HG02981 (cell line): ENCODE measurements around the gene IVL.

Experiments
- ATAC-seq: cut with Tn5 transposase; IDR thresholded peaks from one replicate; pipeline ENCODE4 v1.9.1; 2021; ENCODE audit warnings: mild to moderate bottlenecking, moderate library complexity; ENCODE audit not compliant: unreplicated experiment

Gene IVL

DNA sequence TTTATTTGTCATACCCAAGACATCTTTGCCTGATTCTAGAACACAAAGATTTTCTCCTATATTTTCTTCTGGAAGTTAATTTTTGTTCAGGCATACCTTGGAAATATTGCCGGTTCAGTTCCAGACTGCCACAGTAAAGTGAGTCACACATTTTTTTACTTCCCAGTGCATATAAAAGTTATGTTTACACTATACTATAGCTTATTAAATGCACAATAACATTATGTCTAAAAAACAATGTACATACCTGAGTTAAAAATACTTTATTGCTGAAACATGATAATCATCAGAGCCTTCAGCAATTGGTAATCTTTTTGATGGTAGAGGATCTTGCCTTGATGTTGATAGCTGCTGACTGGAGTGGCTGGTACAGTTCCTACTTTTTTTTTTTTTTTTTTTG, 20.2 kb upstream of the IVL start:
- ATAC-seq, result no peak

DNA sequence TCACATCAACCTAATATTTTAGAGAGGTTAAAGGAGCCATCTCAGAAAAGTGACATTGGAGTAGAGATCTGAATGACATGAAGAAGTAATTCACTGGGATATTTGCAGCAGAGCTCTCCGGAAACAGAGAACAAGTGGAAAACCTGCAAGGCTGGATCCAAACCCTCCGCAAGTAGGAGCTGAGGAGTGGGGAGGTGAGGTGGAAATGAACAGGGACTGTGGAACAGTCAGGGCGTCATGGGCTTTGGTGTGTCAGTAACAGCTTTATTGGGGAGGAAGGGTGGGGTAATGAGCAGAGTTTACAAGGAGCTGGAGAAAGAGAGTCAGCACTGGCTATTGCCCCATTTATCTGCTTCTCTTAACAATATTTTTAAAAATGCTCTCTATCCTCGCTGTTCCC, 9.3 kb upstream of the IVL start:
- no peak for ATAC-seq

DNA sequence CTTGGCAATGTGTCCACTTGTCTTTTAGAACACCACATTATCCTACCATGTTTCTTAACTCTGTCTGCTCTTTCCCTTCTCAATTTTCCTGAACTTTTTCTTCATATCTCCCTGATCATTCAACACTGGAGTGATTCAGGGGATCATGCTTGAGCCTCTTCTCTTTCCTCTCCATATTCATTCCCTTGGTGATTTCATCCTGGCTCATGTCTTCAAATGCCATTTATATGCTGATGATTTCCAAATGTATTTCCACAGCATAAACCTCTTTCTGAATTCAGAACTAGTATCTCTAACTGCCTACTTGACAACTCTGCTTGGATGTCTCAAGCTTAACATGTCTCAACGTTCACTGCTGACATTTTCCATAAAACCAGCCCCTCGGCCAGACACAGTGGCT, 8.5 kb upstream of the IVL start:
- ATAC-seq, result no peak

DNA sequence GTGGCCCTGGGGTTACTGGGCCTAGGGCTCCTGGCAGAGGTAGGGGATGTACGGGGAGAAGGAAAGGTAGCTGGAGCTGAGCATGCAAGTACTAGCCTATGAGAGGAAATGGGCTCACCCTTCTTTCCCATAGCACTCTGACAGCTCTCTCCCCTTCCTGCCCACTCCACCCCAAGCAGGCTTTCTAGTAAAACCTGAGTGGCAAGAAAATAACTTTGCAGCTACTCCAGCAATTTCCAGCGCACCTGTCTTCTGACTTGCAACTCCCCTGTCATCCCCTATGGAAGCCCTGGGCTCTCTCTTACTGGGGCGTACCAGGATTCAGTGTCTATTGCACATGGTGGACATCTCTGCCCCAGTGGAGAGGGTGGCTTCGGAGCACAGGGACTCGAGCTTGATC, 6.7 kb upstream of the IVL start:
- ATAC-seq, result no peak

DNA sequence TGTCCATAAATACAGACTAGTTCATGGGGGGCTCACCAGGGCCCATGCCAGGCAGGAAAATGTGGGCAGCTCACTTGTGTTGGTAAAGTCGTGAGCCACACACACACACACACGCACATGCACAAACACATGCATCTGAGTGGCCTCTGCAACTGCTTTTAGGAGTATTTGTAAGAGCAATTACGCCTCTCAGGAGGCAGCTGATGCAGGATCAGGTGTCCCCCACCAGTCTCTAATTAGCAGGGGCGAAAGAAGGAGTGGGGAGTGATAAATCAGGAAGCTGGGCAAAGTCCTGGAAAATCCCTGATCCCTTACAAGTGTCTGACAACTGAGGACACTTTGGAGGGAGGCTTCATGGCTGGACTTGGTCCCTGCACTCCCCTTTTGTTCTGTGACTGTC, 5.7 kb upstream of the IVL start:
- ATAC-seq, result no peak

DNA sequence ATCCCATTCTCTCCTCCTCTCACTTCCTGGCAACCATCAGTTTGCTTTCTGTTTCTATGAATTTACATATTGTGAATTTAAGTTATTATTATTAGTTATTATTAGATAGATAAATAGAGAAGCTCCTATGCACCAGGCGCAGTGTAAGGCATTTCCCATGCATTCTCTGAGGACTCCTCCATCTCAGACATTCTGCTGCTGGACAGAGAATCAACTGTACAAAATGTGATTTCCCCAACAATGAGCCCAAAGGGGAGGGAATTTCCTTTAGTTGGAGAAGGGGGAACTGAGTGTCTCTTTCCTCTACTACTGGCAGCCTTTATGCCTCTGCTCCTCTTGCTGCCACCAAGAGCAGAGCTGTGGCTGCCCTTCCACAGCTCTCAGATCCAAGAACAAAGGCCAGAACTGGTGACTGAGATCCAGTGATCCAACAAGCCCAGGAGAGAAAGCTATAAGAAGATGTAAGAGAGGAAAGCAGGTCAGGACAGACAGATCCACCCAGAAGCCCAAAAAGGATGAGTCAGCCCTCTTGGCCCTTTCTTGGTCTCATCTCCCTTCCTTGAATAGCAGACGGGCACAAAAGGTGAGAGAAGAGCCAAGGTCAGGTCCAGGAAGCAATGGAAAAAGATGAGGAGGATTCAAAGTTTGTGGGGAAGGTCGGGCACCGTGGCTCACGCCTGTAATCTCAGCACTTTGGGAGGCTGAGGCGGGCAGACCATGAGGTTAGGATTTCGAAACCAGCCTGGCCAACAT, 3.5 kb upstream of the IVL start:
- ATAC-seq, result no peak

DNA sequence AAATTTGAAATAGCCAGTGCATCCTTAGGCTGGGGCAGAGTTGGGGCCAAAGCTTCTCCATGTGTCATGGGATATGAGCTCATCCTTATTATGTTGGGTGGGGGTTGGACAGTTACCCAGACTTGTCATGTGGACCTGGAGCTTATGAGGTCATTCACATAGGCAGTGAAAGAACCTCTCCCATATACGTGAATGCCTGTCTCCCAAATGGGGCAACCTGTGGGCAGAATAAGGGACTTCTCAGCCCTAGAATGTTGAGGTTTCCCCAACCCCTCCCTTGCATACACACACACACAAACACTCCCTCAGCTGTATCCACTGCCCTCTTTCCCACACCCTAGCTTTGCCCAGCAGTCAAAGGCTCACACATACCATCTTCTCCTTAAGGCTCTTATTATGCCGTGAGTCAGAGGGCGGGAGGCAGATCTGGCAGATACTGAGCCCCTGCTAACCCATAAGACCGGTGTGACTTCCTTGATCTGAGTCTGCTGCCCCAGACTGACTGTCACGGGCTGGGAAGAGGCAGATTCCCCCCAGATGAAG, 2.3 kb upstream of the IVL start:
- no peak for ATAC-seq

DNA sequence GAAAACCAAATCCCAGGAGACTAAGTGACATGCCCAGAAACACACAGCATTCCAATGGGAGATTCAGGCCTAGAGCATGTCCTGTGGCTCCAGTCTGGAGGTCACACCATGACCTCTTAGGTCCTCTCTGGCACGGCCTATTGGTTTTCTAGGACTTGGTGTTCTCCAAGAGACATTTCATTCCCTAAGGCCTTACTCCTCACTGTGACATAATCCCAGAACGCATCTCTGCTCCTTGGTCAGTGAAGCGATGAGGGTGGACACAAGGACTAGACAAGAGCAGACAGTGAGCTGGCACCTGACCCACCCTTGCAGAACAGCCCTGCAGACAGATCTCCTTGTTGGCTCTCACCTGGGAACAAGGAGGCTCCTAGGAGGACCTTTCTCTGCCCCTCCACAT, 860 bp downstream of the IVL start:
- no peak for ATAC-seq

DNA sequence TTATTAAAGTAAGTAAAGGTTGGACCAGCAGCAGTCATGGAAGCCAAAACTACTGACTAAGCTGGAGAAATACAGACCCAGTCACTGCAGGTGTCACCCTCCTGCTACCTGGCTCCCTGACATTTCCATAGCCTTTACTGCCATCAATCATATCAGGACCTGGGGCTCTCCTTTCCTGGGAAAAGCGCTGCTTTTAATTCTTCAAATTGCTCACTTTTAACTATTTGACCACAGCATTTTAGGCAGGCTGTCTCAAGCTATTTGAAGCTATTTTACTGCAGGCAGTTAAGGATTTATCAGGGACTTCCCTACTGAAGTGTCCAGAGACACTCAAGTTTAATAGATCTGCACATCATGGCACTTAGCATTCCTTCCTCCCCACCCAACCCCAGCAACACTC, 4.1 kb downstream of the IVL start:
- ATAC-seq, result no peak

DNA sequence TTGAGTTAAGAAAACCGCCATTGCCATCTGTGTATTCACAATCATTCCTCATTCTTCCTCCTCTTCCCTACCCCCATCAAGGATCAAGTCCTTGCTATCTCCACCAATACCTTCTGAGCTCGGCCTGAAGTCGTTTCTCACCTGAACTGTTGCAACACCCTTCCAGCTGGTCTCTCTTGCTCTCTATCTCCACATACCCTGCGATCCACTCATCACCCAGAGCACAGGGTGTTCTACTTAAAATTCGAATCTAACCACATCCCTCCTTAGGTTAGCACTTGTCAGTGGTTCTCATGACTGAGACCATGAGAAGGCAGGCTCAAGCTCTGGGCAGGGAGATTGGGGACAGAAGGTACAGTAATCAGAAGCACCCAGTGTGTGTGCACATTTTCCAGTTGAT, 4.6 kb downstream of the IVL start:
- no peak for ATAC-seq

DNA sequence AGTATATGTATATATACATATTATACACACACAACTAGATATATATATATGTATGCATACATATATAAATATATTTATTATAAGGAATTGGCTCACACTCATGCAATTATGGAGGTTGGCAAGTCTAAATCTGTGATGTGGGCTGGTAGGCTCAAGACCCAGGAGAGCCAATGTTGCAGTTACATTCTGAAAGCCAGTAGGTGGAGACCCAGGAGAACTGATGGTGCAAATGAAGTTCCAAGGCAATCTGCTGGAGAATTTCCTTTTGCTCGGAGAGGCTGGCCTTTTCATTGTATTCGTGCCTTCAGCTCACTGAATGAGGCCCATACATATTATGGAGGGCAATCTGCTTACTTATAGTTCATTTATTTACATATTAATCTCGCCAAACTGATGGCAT, 9.4 kb downstream of the IVL start:
- no peak for ATAC-seq

DNA sequence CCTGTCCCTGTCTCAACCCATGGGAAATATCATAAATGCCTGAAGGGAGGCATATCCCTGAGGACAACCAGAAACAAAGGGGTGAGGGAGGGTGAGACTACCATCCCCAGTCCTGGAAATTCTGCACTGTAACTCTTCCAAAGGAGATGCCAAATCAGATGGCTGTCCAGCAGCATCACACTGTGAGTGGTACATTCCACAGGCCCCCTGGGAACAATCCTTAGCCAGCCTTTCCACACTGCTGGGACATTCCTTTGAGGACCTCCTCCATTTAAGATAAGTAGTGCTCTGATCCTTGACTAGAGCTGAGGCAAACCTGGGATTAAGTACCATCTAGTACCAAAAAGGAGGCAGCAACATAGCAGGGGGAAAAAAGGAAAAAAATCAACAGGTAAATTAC, 10.7 kb downstream of the IVL start:
- ATAC-seq, result no peak

DNA sequence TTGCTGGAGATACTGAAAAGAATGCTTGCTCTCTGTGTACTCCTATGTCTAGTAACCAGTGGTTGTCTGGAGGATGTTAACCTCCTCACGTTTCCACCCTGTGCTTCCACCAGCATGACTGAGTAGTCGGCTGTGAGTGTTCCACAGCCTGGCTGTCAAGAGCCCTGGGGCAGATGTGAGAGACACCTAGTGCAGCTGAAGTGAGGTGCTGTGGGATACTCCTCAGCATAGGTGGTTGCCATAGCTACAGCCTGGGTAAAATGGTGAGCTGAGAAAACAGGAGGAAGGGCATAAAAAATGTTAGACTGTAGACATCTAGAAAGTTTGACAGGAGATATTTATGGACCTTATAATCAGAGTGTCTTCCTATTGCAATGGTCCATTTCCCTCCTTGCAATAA, 15.8 kb downstream of the IVL start:
- ATAC-seq, result no peak

DNA sequence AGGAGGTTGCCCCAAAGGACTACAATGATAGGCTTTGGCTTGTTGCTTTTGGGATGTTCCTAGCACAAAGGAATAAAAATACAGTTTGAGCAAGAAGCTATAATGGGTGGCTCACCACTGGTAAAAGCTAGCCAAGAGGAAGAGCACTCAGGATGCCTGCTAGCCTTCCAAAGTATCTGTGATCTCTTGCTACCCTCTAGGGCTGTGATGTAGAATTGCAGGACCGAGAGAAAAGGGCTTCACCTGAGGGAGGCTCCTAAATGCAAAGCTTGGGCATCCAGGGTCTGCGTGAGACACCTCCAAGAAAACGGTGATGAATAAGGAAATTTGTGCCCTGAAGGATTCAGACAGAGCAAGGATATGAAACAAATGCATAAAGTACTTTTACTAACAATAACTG, 17.7 kb downstream of the IVL start:
- ATAC-seq, result no peak

DNA sequence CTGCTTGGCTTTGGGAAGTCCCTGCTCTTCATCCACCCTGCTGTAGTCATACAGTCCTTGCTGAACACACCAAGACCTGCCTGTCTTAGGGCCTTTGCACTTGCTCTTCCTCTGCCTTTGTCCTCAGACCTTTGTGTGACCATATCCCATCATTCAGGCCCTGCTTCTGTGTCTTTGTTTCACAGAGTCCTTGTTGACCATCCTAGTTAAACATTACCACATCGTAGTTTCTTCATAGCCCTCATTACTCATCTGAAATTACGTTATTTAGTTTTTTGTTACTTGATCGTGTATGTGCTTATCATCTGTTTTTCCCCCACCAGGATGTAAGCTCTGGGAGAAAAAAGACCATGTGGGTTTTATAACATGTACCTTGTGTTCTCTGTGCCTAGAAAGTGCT, 20.3 kb downstream of the IVL start:
- ATAC-seq, result no peak

DNA sequence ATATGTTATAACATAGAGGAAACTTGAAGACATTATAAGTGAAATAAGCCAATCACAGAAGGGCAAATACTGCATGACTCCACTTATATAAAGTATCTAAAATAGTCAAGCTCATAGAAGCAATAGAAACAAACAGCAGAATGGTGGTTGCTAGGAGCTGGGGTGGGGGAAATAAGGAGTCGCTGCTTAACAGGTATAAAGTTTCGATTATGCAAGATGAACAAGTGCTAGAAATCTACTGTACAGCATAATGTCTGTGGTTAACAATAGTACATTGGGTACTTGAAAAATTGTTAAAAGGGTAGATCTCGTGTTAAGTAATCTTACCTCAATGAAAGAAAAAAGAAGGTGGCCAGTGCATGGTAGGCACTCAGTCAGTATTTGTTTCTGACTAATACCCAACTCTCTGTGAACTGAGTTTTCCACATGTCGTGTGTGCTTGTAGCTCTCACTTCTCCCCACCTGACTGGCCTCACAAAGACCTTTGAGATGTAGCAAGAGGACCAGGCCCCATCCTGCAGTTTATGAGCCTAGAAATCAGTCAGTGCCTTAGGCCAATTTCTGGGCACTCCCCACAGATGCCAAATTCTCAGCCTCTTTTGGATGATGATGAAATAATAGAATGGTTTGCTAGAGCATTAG, 23.9 kb downstream of the IVL start:
- ATAC-seq, result no peak

DNA sequence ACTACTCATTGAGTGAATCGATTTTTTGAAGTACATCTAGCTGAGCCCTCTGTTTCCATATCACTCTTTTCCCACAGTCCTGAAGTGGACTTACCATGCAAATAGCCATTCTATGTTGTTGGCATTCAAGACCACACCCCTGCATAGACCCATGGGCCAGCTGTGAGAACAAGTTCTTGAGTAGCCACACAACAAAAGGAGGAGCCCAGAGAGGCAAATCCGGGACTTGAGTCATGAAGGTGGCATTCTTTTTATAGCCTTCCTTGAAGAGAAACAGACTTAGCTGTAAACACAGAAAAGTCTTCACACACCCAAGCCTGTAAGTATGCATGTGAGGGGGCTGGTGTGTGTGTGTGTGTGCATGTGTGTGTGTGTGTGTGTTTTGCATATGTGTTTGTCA, 24.9 kb downstream of the IVL start:
- ATAC-seq, result no peak

DNA sequence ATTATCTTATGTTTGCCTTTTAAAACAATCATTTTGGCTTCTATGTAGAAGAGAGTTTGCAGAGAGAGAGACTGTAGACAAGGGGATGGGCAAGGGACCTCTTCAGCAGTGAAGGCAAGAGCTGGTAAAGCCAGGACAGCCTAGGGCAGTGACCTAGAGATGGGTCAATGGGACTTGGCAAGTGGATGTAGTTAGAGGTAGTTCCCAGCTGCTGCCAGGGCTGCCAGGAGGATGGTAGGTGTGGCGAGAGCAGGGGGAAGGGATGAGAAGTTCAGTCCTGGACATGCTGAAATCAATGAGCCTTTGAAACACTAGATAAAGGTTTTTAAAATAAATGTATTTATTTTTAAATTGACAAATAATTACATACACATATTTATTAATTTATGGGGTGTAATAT, 32.3 kb downstream of the IVL start:
- ATAC-seq, result no peak

DNA sequence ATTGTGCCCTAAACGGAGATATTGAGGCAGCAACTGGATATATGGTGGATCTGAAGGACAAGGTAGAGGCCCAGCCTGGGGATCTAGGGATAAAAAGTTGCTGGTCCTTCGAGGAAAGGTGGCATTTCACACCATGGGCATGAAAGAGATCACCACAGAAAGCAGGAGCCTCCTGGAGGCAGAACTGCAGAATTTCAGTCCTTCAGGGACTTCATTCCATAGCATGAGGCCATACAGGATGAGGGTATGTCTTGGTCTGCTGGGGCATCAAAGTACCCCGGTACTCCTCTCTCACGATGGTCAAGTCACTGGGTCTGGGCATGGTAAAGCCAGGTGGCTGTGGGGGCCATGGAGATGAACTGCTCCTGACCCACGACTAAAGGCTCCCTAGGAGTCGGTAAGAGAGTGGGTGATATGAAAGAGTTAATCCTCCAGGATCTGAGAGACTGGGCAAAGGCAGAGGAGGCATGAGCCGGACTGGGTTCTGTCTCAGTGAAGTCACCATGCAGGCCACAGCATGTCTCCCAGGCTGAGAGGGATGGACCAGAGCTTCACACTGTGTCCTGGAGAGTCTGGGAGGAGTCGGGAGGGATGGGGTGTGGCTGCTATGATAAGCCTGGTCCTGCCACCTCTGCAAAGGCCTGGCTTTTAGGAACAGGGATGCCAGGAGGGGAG, 32.8 kb downstream of the IVL start:
- ATAC-seq, result no peak

DNA sequence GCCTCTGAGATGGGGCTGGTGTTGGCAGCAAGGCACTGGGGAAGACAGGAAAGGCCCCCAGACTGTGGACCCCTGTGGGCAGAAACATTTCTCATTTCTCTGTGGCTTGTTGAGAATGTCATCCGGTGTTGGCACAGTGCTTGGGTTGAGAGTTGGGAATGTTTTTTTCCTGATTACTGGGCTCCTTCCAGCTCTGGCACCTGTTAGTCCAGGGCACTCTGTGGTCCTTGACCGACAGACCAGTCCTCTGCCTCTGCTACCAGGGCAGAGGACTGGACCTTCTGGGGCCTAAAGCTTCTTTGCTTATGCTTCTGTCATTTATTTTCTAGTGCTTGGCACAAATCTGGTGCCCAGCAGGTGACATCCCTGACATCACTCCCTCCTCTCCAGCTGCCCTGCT, 33.8 kb downstream of the IVL start:
- ATAC-seq, result no peak

DNA sequence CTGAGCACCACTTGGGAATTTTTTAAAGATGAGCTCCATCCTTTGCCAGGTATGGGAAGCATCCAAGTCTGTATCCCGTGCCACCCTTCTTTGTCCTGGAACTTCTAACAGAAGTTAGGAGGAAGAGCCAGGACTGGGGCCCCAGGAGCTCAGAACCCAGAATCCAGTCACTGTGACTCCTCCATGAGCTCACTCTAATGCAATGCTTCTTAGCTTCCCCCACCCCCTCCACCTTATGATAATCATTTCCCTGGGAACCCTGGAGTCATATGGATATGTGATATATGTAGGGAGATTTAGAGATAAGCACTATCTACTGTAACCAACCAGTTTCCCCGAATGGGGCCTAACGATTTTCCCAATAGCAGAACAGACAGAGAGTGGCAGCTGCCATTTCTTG, 37.9 kb downstream of the IVL start:
- no peak for ATAC-seq

DNA sequence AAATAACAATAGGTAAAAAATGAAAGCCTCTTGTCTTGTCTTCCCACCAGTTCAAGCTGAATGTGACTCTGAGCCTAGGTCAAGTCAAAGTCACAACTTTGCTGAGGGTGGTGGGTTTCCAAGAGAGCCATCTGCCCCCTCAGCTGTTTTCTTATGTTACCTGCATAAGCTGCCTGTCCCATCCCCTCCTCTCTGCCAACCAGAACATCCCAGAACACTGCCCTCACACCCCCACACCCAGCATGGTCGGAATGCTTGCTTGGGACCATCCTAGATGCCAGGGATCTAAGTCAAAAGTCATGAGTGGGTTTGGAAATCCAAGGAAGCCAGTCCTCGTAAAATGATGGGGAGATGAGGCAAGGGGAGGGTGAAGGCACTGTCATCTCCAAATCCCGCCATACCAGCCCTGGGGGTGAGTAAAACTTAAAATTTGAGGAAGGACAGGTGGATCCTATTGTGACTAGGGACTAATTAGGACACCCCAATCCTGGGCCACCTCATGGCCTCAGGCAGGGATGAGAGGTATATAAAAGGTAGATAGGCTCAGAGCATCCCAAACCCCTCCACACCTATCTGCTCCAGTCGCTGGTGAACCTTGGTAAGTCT, 38.4 kb downstream of the IVL start, which contains the start of gene SPRR5:
SPRR5 (plus strand) TSS at position 556 of the 606 bp plus-strand sequence. CDS start 1,349 bp downstream, outside the sequence.
- no peak for ATAC-seq
